ENCODE results near the gene SRP9.
"Not testable (repeated sequence)": the region's sequence is repeated elsewhere in the genome, so short reads cannot be mapped to it uniquely, and the experiment has no call there.

The SRP9 gene

DNA sequence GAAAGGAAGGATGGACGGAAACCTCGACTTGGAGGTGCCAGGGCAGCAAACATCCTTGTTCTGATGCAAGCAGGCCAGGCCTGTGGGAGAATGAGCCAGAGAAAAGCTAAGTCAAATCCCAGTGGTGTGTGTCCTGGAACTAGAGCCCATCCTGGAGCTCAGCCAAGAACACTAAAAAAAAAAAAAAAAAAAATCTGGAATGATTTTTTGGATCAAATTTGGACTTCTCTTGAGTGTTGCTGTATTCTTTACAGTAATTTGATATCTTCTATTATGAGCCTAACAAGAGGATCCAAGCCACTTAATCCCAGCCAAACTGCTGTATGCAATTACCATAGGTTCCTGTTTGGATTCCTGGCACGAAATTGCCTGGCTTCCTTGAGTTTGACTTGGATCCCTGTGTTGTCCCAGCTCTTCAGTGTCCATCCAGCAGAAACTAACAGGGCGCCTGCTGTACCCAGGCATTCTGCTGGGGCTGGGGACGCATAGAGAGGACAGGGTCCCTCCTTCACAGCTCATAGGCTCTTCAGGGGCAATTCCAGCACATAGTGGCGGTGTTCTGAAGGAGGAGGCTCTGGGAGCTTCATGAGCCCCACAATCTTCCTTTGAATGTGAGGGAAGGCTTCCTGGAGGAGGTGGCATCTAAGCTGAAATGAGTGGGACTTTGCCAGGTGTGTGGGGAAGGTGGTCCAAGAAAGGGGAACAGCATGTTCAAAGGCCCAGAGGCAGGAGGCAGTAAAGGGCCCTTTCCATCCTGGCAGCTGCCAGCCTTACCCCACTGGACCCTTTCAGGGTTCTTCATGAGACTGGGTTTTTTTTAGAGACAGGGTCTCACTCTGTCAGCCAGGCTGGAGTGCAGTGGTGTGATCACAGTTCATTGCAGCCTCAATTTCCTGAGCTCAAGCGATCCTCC lies 57.0 kb downstream of the SRP9 start:
- in situ Hi-C loops (cut with HindIII; ENCODE audit: low sequenced_read_pairs): no loop called here

DNA sequence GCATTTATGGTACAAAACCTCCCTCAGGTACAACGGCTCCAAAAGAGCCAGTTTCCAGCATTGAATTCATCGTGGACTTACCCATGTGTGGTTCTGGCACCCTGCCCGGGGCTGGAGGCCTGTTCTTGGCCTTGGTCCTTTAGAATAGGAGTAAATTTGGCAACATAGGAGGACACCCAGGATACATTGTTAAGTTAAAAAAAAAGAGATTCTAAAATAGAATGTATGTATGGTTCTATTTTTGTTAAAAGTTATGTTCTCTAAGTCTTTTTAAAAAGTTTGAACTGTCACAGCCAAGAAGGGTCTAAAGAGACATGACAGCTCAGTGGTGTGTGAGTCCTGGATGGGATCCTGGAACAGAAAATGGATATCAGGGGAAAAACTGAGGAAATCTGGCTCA lies 58.2 kb downstream of the SRP9 start:
- in situ Hi-C loops (cut with HindIII; ENCODE audit: low sequenced_read_pairs): no loop called here

DNA sequence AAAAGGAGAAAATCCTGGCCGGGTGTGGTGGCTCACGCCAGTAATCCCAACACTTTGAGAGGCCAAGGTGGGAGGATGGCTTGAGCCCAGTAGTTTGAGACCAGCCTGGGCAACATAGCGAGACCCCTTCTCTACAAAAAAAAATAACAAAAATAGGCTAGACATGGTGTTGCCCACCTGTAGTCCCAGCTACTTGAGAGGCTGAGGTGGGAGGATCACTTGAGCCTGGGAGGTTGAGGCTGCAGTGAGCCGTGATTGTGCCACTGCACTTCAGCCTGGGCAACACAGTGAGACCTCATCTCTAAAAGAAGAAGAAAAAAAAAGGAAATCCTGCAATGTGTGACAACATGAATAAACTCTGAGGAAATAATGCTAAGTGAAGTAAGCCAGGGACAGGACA lies 58.7 kb downstream of the SRP9 start:
- in situ Hi-C loops (cut with HindIII; ENCODE audit: low sequenced_read_pairs): not testable (repeated sequence)

DNA sequence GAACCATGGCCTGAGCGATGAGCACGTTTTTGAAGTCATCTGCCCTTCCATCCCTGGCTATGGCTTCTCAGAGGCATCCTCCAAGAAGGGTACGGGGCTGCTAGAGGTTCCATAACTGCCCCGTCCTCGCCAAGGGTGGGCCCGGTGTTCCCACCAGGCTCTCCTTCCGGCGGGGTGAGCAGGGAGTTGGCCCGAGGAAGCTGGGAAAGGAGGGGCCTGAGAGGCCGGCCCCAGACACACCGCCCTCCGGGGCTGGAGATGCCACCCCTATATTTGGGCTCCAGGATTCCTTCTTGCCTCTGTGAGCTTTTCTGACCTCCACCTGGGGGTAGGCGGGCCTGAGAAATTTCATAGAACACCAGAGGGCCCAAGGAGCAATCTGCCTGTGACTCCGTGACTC lies 61.2 kb downstream of the SRP9 start:
- in situ Hi-C loops (cut with HindIII; ENCODE audit: low sequenced_read_pairs): no loop called here

Measured in endothelial cell of hepatic sinusoid (primary cell).